OCI-LY3 (cell line): ENCODE data around the gene CADPS2.

Source experiments
- EZH2phosphoT487 ChIP-seq: fragments of 200-600 bp; shearing (Covaris generic); IDR thresholded peaks from 2 replicates; pipeline ENCODE4 v1.6.1; 2018; ENCODE audit warnings: antibody characterized with exemption, mixed run types, low read depth
- TF ChIP-seq, protein P1 (sequence below): fragments of 200-600, 300-600 bp; sonication (generic); IDR thresholded peaks from 2 replicates; pipeline ENCODE4 v1.5.1; 2014; ENCODE audit warnings: antibody characterized with exemption, low read length, low read depth

DNA sequence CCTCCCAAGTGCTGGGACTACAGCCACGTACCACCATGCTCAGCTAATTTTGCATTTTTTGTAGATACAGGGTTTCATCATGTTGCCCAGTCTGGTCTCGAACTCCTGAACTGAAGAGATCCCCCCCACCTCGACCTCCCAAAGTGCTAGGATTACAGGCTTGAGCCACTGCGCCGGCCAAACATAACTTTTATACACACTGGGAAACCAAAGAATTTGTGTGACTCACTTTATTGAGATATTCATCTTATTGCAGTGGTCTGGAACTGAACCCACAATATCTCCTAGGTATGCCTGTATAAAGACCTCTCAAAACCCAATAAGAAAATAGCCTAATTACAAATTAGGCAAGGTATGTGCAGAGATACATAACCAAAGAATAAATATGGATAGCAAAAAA lies 399.1 kb downstream of the CADPS2 start:
- TF ChIP-seq, protein P1, sequence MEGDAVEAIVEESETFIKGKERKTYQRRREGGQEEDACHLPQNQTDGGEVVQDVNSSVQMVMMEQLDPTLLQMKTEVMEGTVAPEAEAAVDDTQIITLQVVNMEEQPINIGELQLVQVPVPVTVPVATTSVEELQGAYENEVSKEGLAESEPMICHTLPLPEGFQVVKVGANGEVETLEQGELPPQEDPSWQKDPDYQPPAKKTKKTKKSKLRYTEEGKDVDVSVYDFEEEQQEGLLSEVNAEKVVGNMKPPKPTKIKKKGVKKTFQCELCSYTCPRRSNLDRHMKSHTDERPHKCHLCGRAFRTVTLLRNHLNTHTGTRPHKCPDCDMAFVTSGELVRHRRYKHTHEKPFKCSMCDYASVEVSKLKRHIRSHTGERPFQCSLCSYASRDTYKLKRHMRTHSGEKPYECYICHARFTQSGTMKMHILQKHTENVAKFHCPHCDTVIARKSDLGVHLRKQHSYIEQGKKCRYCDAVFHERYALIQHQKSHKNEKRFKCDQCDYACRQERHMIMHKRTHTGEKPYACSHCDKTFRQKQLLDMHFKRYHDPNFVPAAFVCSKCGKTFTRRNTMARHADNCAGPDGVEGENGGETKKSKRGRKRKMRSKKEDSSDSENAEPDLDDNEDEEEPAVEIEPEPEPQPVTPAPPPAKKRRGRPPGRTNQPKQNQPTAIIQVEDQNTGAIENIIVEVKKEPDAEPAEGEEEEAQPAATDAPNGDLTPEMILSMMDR = no peak
- no peak for TF ChIP-seq EZH2phosphoT487
